ENCODE data around the gene PIRT. TPM values are rescaled to one million over a fixed set of nuclear protein-coding genes. Genes with fewer than 3 reads are reported as not detected.

The PIRT gene
- polyA plus RNA-seq, 1 of the 3 experiments (the other 2 are of a cell fraction), result not detected

- TF ChIP-seq POLR2AphosphoS5 (IDR thresholded peaks at IDR 0.05; ENCODE audit: low read depth, low read length) (no peak), ELF1 (IDR thresholded peaks at IDR 0.05) (no peak), FOXJ3 (CRISPR knock-in tag; IDR thresholded peaks at IDR 0.05) (no peak), NFIC (IDR thresholded peaks at IDR 0.05; ENCODE audit: borderline replicate concordance) (no peak), EP300 (IDR thresholded peaks at IDR 0.05; ENCODE audit: borderline replicate concordance in 1 of 2, low read depth in 1 of 2, low read length in 1 of 2) (no peak), SMC3 (IDR thresholded peaks at IDR 0.05; ENCODE audit: low read depth, low read length) (no peak)
Observed at GRCh38 chr17:10836145-10836544, 1.7 kb downstream of the PIRT start (continued).

GRCh38 chr17:10831696-10832095 lies 6.2 kb downstream of the PIRT start:
- WGBS (ENCODE audit: low lambda C conversion rate), result 45% methylated on average over 5 of the region's 5 CpGs
- H3K4me3 ChIP-seq (ENCODE audit: low read depth in 2 of 2, low read length in 1 of 2), result no peak overlapping the region
- H3K27ac ChIP-seq (ENCODE audit: low read depth in 2 of 2, low read length in 1 of 2), result no peak overlapping the region
- no peaks in the 10 kb centered on the region for H3K79me2 ChIP-seq (ENCODE audit: insufficient read depth)
- ChIA-PET POLR2A (no interaction called here), CTCF (interaction anchor here (1.6 kb wide), 1 partner anchor 94 kb away, joined by 5 read pairs; no protein-coding TSS in a partner anchor)
- H3K27me3 ChIP-seq (ENCODE audit: insufficient read depth), result no peaks in the 10 kb centered on the region
- H3K9me2 ChIP-seq, result no peaks in the 10 kb centered on the region
- no peaks in the 10 kb centered on the region for H3F3A ChIP-seq (replicated peaks; ENCODE audit: insufficient read depth)
- no peaks in the 10 kb centered on the region for H3K4me1 ChIP-seq (ENCODE audit: control insufficient read depth in 1 of 2, insufficient read depth in 2 of 2, low read depth in 1 of 2, low read length in 1 of 2)
- no peak for DNase-seq
- no peaks in the 10 kb centered on the region for H4K20me1 ChIP-seq (ENCODE audit: insufficient read depth)
- no peak for TF ChIP-seq RFX5 (IDR thresholded peaks at IDR 0.05; ENCODE audit: low read length)
- TF ChIP-seq EZH2phosphoT487 (IDR thresholded peaks at IDR 0.05; ENCODE audit: borderline replicate concordance, low read depth), result no peak
- TF ChIP-seq, protein P1, sequence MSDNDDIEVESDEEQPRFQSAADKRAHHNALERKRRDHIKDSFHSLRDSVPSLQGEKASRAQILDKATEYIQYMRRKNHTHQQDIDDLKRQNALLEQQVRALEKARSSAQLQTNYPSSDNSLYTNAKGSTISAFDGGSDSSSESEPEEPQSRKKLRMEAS (IDR thresholded peaks at IDR 0.05; ENCODE audit: low read depth), result no peak
- TF ChIP-seq ELF1 (IDR thresholded peaks at IDR 0.05), result no peak
- no peak for TF ChIP-seq MXI1 (IDR thresholded peaks at IDR 0.05; ENCODE audit: low read depth, low read length)
- no peak for TF ChIP-seq TCF12 (IDR thresholded peaks at IDR 0.05)
- TF ChIP-seq FOXM1 (IDR thresholded peaks at IDR 0.05; ENCODE audit: low read depth), result no peak
- TF ChIP-seq SMC3 (IDR thresholded peaks at IDR 0.05; ENCODE audit: low read depth, low read length), result no peak
- no peak for TF ChIP-seq CTCF (IDR thresholded peaks at IDR 0.05)
- TF ChIP-seq TAF1 (IDR thresholded peaks at IDR 0.05; ENCODE audit: borderline replicate concordance, low read depth, low read length), result no peak
- no peak for TF ChIP-seq GATA2 (CRISPR knock-in tag; IDR thresholded peaks at IDR 0.05)
- no peak for TF ChIP-seq FOXJ3 (CRISPR knock-in tag; IDR thresholded peaks at IDR 0.05)
- TF ChIP-seq USF2 (IDR thresholded peaks at IDR 0.05; ENCODE audit: borderline replicate concordance, low read depth, low read length), result no peak
- no peak overlapping the region for H3K4me2 ChIP-seq
- no peak overlapping the region for H2AFZ ChIP-seq (ENCODE audit: low read depth)
- no peaks in the 10 kb centered on the region for H3K9me3 ChIP-seq
- H3K36me3 ChIP-seq (replicated peaks in 1 of 2; ENCODE audit: control insufficient read depth in 1 of 2, insufficient read depth in 2 of 2, low read length in 1 of 2), result no peaks in the 10 kb centered on the region
- H3K9ac ChIP-seq, result no peak overlapping the region
